Stimulated activated CD8-positive, alpha-beta memory T cell treated with anti-CD3 and anti-CD28 coated beads, Interleukin-7, amount 100 ng/mL, for 4 hours (primary cell): ENCODE data around the gene LAMB4.

Source experiments
- DNase-seq, 2 donors: peaks; one replicate each; pipeline ENCODE4 v3.0.0-alpha.2; 2020; ENCODE audit warnings: low read depth in 2 of 2

The LAMB4 gene

GRCh38 chr7:108078691-108079090 lies 51.5 kb downstream of the LAMB4 start:
- no peak for DNase-seq

- DNase-seq: no peak
Measured at GRCh38 chr7:108078211-108078673, 51.9 kb downstream of the LAMB4 start.

GRCh38 chr7:108077709-108078108 lies 52.5 kb downstream of the LAMB4 start:
- no peak for DNase-seq

GRCh38 chr7:108076156-108076555 lies 54.0 kb downstream of the LAMB4 start:
- no peak for DNase-seq

- DNase-seq: no peak
Measured at GRCh38 chr7:108073305-108074070, 56.7 kb downstream of the LAMB4 start.

- DNase-seq: no peak
Measured at GRCh38 chr7:108072739-108073138, 57.4 kb downstream of the LAMB4 start.

- DNase-seq: no peak
Measured at GRCh38 chr7:108072116-108072515, 58.0 kb downstream of the LAMB4 start.

GRCh38 chr7:108071551-108071950 lies 58.6 kb downstream of the LAMB4 start:
- no peak for DNase-seq

GRCh38 chr7:108069646-108070045 lies 60.5 kb downstream of the LAMB4 start:
- DNase-seq: no peak

GRCh38 chr7:108067844-108068243 lies 62.3 kb downstream of the LAMB4 start:
- DNase-seq: no peak

GRCh38 chr7:108066486-108066885 lies 63.7 kb downstream of the LAMB4 start:
- no peak for DNase-seq

GRCh38 chr7:108063520-108063933 lies 66.6 kb downstream of the LAMB4 start:
- DNase-seq: no peak

GRCh38 chr7:108062250-108063014 lies 67.7 kb downstream of the LAMB4 start:
- no peak for DNase-seq

GRCh38 chr7:108059526-108059925 lies 70.6 kb downstream of the LAMB4 start:
- no peak for DNase-seq

GRCh38 chr7:108057951-108058481 lies 72.1 kb downstream of the LAMB4 start:
- no peak for DNase-seq

GRCh38 chr7:108055611-108056021 lies 74.5 kb downstream of the LAMB4 start:
- DNase-seq: no peak

GRCh38 chr7:108054537-108054936 lies 75.6 kb downstream of the LAMB4 start:
- DNase-seq: no peak

- no peak for DNase-seq
Measured at GRCh38 chr7:108053250-108053649, 76.9 kb downstream of the LAMB4 start.

- no peak for DNase-seq
Measured at GRCh38 chr7:108051454-108051853, 78.7 kb downstream of the LAMB4 start.

- DNase-seq: no peak
Measured at GRCh38 chr7:108049962-108050361, 80.2 kb downstream of the LAMB4 start.

- DNase-seq: no peak
Measured at GRCh38 chr7:108048422-108048821, 81.7 kb downstream of the LAMB4 start.

- no peak for DNase-seq
Measured at GRCh38 chr7:108046952-108047506, 83.1 kb downstream of the LAMB4 start.
